Muscle layer of colon (tissue), 2 donors: ENCODE data around the gene TCFL5.

Experiments
- H3K27ac ChIP-seq: one replicate; pipeline ENCODE4 v1.7.0; 2013; ENCODE audit warnings: low read depth, mild to moderate bottlenecking, low read length, moderate library complexity
- H3K27me3 ChIP-seq, 2 donors: one replicate each; pipeline ENCODE4 v1.7.0; 2013; ENCODE audit warnings: low read length in 2 of 2, mild to moderate bottlenecking in 2 of 2; ENCODE audit not compliant: insufficient read depth in 2 of 2, control insufficient read depth in 1 of 2
- H3K36me3 ChIP-seq: one replicate; pipeline ENCODE4 v1.7.0; 2013; ENCODE audit warnings: mild to moderate bottlenecking, low read length; ENCODE audit not compliant: insufficient read depth
- H3K4me1 ChIP-seq: one replicate; pipeline ENCODE4 v1.7.0; 2013; ENCODE audit warnings: mild to moderate bottlenecking, low read length; ENCODE audit not compliant: insufficient read depth
- H3K4me3 ChIP-seq, 2 donors: one replicate each; pipeline ENCODE4 v1.7.0; 2013; ENCODE audit warnings: low read length in 2 of 2, low read depth in 1 of 2, mild to moderate bottlenecking in 1 of 2, moderate library complexity in 1 of 2
- H3K9ac ChIP-seq: one replicate; pipeline ENCODE4 v1.7.0; 2013; ENCODE audit warnings: low read length
- H3K9me3 ChIP-seq: one replicate; pipeline ENCODE4 v1.7.0; 2013; ENCODE audit warnings: mild to moderate bottlenecking, low read length
- donor health status: abdominal sarcoma.
- donor health status: Adenocarcinoma of cecum.

TCFL5 gene

GRCh38 chr20:62821726-62822210 lies 39.9 kb downstream of the TCFL5 start:
- H3K9ac ChIP-seq, result no peak overlapping the region
- no peaks in the 10 kb centered on the region for H3K36me3 ChIP-seq
- H3K27ac ChIP-seq, result no peak overlapping the region
- no peak overlapping the region for H3K4me3 ChIP-seq
- peaks cover 5 to 39% of the 10 kb centered on the region in 2 donors for H3K27me3 ChIP-seq
- H3K9me3 ChIP-seq, result no peaks in the 10 kb centered on the region
- peaks cover 13% of the 10 kb centered on the region for H3K4me1 ChIP-seq

- no peak overlapping the region for H3K9ac ChIP-seq
- peaks cover 13% of the 10 kb centered on the region for H3K4me1 ChIP-seq
- no peak overlapping the region for H3K4me3 ChIP-seq
- H3K27me3 ChIP-seq, result peaks cover 7 to 45% of the 10 kb centered on the region in 2 donors
- H3K27ac ChIP-seq, result no peak overlapping the region
- no peaks in the 10 kb centered on the region for H3K36me3 ChIP-seq
- no peaks in the 10 kb centered on the region for H3K9me3 ChIP-seq
Measured at GRCh38 chr20:62820962-62821725, 40.5 kb downstream of the TCFL5 start.

GRCh38 chr20:62820208-62820961 lies 41.2 kb downstream of the TCFL5 start:
- Histone ChIP-seq H3K36me3 (no peaks in the 10 kb centered on the region), H3K4me1 (peaks cover 13% of the 10 kb centered on the region), H3K9me3 (no peaks in the 10 kb centered on the region), H3K27me3 (peaks cover 14 to 53% of the 10 kb centered on the region in 2 donors), H3K27ac (no peak overlapping the region), H3K4me3 (no peak overlapping the region), H3K9ac (no peak overlapping the region)

- Histone ChIP-seq H3K4me1 (peaks cover 15% of the 10 kb centered on the region), H3K9ac (no peak overlapping the region), H3K9me3 (no peaks in the 10 kb centered on the region), H3K4me3 (peak overlapping the region in 1 of 2 donors; percentile 7), H3K27me3 (peaks cover 19 to 60% of the 10 kb centered on the region in 2 donors), H3K36me3 (no peaks in the 10 kb centered on the region), H3K27ac (no peak overlapping the region)
Measured at GRCh38 chr20:62819494-62820174, 42.0 kb downstream of the TCFL5 start.

- H3K9ac ChIP-seq, result no peak overlapping the region
- peak overlapping the region in 1 of 2 donors; percentile 7 for H3K4me3 ChIP-seq
- H3K27ac ChIP-seq, result no peak overlapping the region
- H3K36me3 ChIP-seq, result no peaks in the 10 kb centered on the region
- H3K9me3 ChIP-seq, result no peaks in the 10 kb centered on the region
- H3K27me3 ChIP-seq, result peaks cover 19 to 65% of the 10 kb centered on the region in 2 donors
- peaks cover 12% of the 10 kb centered on the region for H3K4me1 ChIP-seq
Measured at GRCh38 chr20:62818592-62819493, 42.8 kb downstream of the TCFL5 start.

- no peak overlapping the region for H3K4me3 ChIP-seq
- no peak overlapping the region for H3K9ac ChIP-seq
- H3K4me1 ChIP-seq, result peaks cover 12% of the 10 kb centered on the region
- H3K36me3 ChIP-seq, result no peaks in the 10 kb centered on the region
- H3K9me3 ChIP-seq, result no peaks in the 10 kb centered on the region
- H3K27ac ChIP-seq, result peak overlapping the region; percentile 23
- peaks cover 19 to 65% of the 10 kb centered on the region in 2 donors for H3K27me3 ChIP-seq
Measured at GRCh38 chr20:62817975-62818591, 43.5 kb downstream of the TCFL5 start.

GRCh38 chr20:62816884-62817873 lies 44.4 kb downstream of the TCFL5 start, which contains the start of gene COL9A3:
Gene COL9A3 (plus strand): TSS chr20:62817050. CDS start chr20:62817065, 15 bp downstream.
- no peak within 1 kb of the TSS for H3K9ac ChIP-seq
- H3K27ac ChIP-seq, result peak within 1 kb of the TSS; percentile 23
- H3K36me3 ChIP-seq, result no peaks in the 10 kb centered on the region
- no peak within 1 kb of the TSS for H3K4me3 ChIP-seq
- no peaks in the 10 kb centered on the region for H3K9me3 ChIP-seq
- peaks cover 12% of the 10 kb centered on the region for H3K4me1 ChIP-seq
- peaks cover 19 to 65% of the 10 kb centered on the region in 2 donors for H3K27me3 ChIP-seq

- Histone ChIP-seq H3K9me3 (no peaks in the 10 kb centered on the region), H3K4me1 (peaks cover 12% of the 10 kb centered on the region), H3K4me3 (no peak overlapping the region), H3K9ac (no peak overlapping the region), H3K27me3 (peaks cover 19 to 65% of the 10 kb centered on the region in 2 donors), H3K27ac (no peak overlapping the region), H3K36me3 (peaks cover 6% of the 10 kb centered on the region)
Measured at GRCh38 chr20:62816031-62816883, 45.4 kb downstream of the TCFL5 start.
